ENCODE data around the gene PDCD5. TPM values are rescaled to one million over a fixed set of nuclear protein-coding genes. Genes with fewer than 3 reads are reported as not detected.
"Not testable (repeated sequence)": the region's sequence is repeated elsewhere in the genome, so short reads cannot be mapped to it uniquely, and the experiment has no call there.

Gene PDCD5, protein sequence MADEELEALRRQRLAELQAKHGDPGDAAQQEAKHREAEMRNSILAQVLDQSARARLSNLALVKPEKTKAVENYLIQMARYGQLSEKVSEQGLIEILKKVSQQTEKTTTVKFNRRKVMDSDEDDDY
- polyA plus RNA-seq (2013, experiment 1 of 2), result 94.8 TPM
- 100 TPM for polyA plus RNA-seq (2013, experiment 2 of 2)

DNA sequence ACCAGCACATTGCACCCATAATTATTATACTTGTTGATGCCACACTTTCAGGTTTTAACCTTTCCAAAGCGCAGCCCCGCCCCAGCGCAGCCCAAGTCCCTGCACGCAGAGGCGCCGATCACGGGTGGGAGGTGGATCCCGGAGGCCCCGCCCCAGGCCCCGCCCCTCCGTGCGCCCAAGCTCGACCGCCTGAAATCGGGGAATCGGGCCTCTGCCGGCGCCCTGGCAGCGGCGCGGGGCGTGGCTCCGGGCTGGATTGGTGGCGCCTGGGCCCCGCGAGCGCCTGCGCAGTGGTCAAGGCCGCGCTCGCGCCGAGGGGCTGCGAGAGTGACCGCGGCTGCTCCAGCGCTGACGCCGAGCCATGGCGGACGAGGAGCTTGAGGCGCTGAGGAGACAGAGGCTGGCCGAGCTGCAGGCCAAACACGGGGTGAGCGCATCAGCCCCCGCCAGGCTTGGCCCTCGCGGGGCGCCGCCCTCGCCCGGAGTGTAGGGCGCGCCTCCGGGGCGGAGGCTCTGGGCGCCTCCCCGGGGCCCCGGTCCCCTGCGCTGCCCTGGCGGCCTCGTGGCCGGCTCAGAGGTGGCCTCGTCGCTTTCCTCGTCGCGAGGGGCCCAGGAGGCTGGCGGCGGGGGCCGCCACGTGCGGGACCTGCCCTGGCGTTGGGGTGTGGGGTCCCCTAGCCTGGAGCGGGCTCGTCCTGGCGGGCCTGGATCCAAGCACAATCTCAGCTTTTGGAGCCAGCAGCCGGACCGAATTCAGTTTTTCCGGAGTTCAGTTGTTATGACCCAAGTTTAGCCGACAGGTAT, at the start of gene PDCD5:
TSS of gene PDCD5 (plus strand) at position 290 of the 804 bp plus-strand sequence. CDS start at position 362, 72 bp downstream.
- H3K9ac ChIP-seq (ENCODE audit: low read depth, low read length), result peak within 1 kb of the TSS; percentile 94
- H3K4me1 ChIP-seq (ENCODE audit: insufficient read depth, low read length), result no peaks in the 10 kb centered on the region
- under 1% methylated on average over 81 of the region's 81 CpGs for WGBS
- no peaks in the 10 kb centered on the region for H3K9me3 ChIP-seq (ENCODE audit: insufficient read depth, low read depth, low read length)
- H3K36me3 ChIP-seq (ENCODE audit: insufficient read depth, low read length), result peaks cover 36% of the 10 kb centered on the region
- peak within 1 kb of the TSS; percentile 84 for H3K4me3 ChIP-seq (ENCODE audit: low read length)
- 0 out of 2 replicates have a peak within 1 kb of the TSS, but pooled peaks have one; percentile 25 for H3K27ac ChIP-seq (ENCODE audit: low read depth, low read length)
- peaks cover 18% of the 10 kb centered on the region for H3K27me3 ChIP-seq (ENCODE audit: insufficient read depth, low read length)

DNA sequence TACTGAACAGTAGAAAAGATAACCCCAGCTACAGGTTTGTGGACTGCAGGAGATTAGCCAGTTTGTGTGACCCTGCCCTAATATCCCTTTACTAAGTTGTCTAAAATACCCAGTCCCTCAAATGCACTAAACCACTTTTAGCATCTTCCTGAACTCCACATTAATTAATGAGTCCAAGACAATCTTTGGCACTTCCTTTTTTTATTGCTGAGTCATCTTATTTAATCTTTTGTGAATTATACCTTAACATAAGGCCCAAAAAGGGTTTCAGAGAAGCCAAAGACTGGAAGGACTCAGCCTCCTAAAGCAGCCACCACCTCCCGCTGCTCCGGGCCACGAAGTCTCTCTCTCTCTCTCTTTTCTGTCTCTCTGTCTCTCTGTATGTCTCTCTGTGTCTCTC, 48.8 kb upstream of the PDCD5 start:
- no peak overlapping the region for H3K9ac ChIP-seq (ENCODE audit: low read depth, low read length)
- no peaks in the 10 kb centered on the region for H3K4me1 ChIP-seq (ENCODE audit: insufficient read depth, low read length)
- H3K36me3 ChIP-seq (ENCODE audit: insufficient read depth, low read length), result no peaks in the 10 kb centered on the region
- H3K9me3 ChIP-seq (ENCODE audit: insufficient read depth, low read depth, low read length), result peaks cover 15% of the 10 kb centered on the region
- H3K4me3 ChIP-seq (ENCODE audit: low read length), result no peak overlapping the region
- H3K27ac ChIP-seq (ENCODE audit: low read depth, low read length), result no peak overlapping the region
- 94% methylated on average over 3 of the region's 3 CpGs for WGBS
- no peaks in the 10 kb centered on the region for H3K27me3 ChIP-seq (ENCODE audit: insufficient read depth, low read length)

DNA sequence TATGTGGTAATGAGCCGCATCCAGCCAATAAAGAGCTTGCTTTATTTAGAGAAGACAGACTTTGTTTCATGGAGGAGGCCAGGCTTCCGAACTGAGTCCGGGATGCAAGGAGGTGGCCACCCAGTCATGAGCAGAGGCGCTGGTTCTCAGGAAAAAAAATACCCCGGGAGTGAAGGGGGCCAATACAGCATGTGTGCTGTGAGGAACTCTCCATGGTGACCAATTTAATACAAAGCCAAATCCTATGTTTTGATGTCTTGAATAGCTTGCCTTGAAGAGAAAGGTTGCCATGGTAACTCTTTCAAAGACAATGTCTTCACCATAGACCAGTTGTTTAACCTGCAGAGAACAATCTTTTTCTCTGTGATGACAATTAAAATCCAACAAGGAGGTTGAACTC, 43.4 kb upstream of the PDCD5 start:
- Histone ChIP-seq H3K36me3 (ENCODE audit: insufficient read depth, low read length) (no peaks in the 10 kb centered on the region), H3K9me3 (ENCODE audit: insufficient read depth, low read depth, low read length) (peaks cover 12% of the 10 kb centered on the region), H3K27ac (ENCODE audit: low read depth, low read length) (no peak overlapping the region), H3K4me3 (ENCODE audit: low read length) (no peak overlapping the region), H3K27me3 (ENCODE audit: insufficient read depth, low read length) (no peaks in the 10 kb centered on the region), H3K4me1 (ENCODE audit: insufficient read depth, low read length) (no peaks in the 10 kb centered on the region), H3K9ac (ENCODE audit: low read depth, low read length) (no peak overlapping the region)
- WGBS, result 76% methylated on average over 5 of the region's 5 CpGs

DNA sequence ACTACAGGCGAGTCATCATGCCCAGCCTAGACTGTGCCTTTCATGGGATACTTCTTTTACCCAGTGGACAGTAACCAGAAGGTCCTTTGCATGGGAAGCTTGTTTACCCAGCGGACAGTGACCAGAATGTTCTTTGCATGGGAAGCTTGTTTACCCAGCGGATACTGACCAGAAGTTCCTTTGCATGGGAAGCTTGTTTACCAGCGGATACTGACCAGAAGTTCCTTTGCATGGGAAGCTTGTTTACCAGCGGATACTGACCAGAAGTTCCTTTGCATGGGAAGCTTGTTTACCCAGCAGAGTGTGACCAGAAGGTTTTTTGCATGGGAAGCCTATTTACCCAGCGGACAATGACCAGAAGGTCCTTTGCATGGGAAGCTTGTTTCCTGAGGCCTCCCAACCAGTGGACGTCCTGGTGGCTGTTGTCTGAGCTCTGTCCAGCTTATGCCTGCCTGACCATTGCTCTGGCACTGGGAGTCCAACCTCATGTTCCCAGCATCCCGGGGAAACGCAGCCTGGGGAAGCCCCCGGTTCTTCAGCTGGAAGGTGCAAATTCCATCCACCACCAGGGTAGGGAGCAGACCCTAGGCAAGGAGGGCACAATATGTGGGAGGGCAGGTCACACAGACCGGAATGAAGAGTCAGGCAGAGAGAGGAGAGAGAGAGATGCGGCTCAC, 41.6 kb upstream of the PDCD5 start:
- H3K9me3 ChIP-seq (ENCODE audit: insufficient read depth, low read depth, low read length), result peaks cover 4% of the 10 kb centered on the region; the same call in 1 of the 2 replicates
- H3K9ac ChIP-seq (ENCODE audit: low read depth, low read length), result no peak overlapping the region
- no peaks in the 10 kb centered on the region for H3K36me3 ChIP-seq (ENCODE audit: insufficient read depth, low read length)
- no peak overlapping the region for H3K27ac ChIP-seq (ENCODE audit: low read depth, low read length)
- H3K27me3 ChIP-seq (ENCODE audit: insufficient read depth, low read length), result no peaks in the 10 kb centered on the region
- H3K4me1 ChIP-seq (ENCODE audit: insufficient read depth, low read length), result no peaks in the 10 kb centered on the region
- H3K4me3 ChIP-seq (ENCODE audit: low read length), result no peak overlapping the region
- 82% methylated on average over 12 of the region's 12 CpGs for WGBS

DNA sequence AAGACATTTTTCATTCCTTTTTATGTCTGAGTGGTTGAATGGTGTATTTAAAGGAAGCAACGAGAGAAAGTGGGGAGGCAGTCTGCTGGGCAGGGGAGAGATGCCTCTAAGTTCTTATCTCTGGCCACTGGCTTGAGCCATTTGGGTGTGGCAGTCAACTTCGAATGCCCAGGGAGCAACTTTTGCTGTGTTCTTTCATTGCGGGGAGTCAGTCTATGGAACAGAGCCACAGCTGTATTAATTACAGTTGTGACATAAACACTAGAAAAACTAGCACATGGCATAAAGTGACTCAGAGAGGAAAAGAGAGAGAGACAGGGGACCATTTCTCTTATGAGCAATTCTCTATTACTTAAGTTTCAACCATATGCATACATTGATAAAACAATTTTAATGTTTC, 40.4 kb upstream of the PDCD5 start:
- Histone ChIP-seq H3K9ac (ENCODE audit: low read depth, low read length) (no peak overlapping the region), H3K4me1 (ENCODE audit: insufficient read depth, low read length) (no peaks in the 10 kb centered on the region), H3K9me3 (ENCODE audit: insufficient read depth, low read depth, low read length) (no peaks in the 10 kb centered on the region), H3K27ac (ENCODE audit: low read depth, low read length) (no peak overlapping the region), H3K27me3 (ENCODE audit: insufficient read depth, low read length) (no peaks in the 10 kb centered on the region), H3K36me3 (ENCODE audit: insufficient read depth, low read length) (no peaks in the 10 kb centered on the region), H3K4me3 (ENCODE audit: low read length) (no peak overlapping the region)
- 94% methylated on average over 3 of the region's 3 CpGs for WGBS

DNA sequence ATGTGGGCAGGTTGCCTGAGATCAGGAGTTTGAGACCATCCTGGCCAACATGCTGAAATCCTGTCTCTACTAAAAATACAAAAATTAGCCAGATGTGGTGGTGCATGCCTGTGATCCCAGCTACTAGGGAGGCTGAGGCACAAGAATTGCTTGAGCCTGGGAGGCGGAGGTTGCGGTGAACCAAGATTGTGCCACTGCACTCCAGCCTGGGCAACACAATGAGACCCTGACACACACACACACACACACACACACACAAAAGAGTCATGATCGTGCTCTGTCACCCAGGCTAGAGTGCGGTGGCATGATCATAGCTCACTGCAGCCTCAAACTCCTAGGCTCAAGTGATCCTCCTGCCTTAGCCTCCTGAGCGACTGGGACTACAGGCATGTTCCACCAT, 39.6 kb upstream of the PDCD5 start:
- WGBS, result 96% methylated on average over 5 of the region's 5 CpGs
- not testable (repeated sequence) for H3K4me3 ChIP-seq (ENCODE audit: low read length); H3K36me3 ChIP-seq (ENCODE audit: insufficient read depth, low read length); H3K9ac ChIP-seq (ENCODE audit: low read depth, low read length); H3K27me3 ChIP-seq (ENCODE audit: insufficient read depth, low read length); H3K27ac ChIP-seq (ENCODE audit: low read depth, low read length); H3K9me3 ChIP-seq (ENCODE audit: insufficient read depth, low read depth, low read length); H3K4me1 ChIP-seq (ENCODE audit: insufficient read depth, low read length)

DNA sequence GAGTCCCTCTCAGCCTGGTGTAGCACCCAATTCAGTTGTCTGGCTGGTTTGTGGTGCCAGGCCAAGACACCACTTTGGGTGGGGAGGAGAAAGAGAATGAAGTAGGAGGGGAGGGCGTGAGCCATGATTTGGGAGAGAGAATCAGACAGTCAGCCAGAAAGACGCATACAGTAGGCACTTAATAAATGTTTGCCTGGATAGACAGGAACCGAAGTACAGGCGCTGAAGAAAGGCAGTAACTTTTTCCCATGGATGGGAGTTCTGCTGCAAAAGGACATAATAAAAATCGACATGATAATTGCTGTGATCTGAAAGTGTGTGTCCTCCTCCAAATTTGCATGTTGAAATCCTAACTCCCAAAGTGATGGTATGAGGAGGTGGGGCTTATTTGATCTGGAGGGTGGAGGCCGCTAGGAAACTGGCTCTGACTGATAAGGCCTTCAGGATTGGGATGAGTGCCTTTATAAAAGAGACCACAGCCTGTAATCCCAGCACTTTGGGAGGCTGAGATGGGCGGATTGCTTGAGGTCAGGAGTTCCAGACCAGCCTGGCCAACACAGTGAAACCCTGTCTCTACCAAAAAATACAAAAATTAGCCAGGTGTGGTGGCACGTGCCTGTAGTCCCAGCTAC, 38.4 kb upstream of the PDCD5 start:
- Histone ChIP-seq H3K36me3 (ENCODE audit: insufficient read depth, low read length) (no peaks in the 10 kb centered on the region), H3K27me3 (ENCODE audit: insufficient read depth, low read length) (no peaks in the 10 kb centered on the region), H3K4me3 (ENCODE audit: low read length) (no peak overlapping the region), H3K9me3 (ENCODE audit: insufficient read depth, low read depth, low read length) (no peaks in the 10 kb centered on the region), H3K4me1 (ENCODE audit: insufficient read depth, low read length) (no peaks in the 10 kb centered on the region), H3K9ac (ENCODE audit: low read depth, low read length) (no peak overlapping the region), H3K27ac (ENCODE audit: low read depth, low read length) (no peak overlapping the region)
- WGBS, result 86% methylated on average over 8 of the region's 8 CpGs

DNA sequence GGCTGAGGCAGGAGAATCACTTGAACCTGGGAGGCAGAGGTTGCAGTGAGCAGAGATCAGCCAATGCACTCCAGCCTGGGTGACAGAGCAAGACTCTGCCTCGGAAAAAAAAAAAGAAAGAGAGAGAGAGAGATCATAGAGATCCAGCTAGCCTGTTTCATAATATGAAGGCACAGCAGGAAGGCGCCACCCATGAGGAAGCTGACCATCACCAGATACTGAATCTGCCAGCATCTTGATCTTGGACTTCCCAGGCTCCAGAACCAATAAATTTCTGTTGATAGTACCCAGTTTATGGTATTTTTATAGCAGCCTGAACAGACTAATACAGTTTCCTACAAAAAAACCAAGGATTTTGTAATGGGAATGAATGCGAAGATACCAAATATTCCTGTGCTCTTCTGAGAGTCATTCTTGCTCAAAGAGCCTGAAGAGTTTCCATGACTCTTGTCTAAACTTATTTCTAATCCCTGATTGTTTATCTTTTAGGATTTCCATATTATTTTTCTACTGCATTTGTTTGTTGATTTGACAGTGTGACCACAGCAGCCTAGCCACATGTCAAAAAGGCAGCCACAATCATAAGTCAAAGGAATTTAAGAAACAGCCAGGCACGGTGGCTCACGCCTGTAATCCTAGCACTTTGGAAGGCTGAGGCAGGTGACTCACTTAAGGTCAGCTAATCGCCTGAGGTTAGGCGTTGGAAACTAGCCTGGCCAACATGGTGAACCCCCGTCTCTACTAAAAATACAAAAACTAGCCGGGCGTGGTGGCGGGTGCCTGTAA, 37.7 kb upstream of the PDCD5 start:
- no peaks in the 10 kb centered on the region for H3K9me3 ChIP-seq (ENCODE audit: insufficient read depth, low read depth, low read length)
- no peak overlapping the region for H3K9ac ChIP-seq (ENCODE audit: low read depth, low read length)
- H3K27ac ChIP-seq (ENCODE audit: low read depth, low read length), result no peak overlapping the region
- WGBS, result 93% methylated on average over 10 of the region's 11 CpGs
- no peak overlapping the region for H3K4me3 ChIP-seq (ENCODE audit: low read length)
- no peaks in the 10 kb centered on the region for H3K27me3 ChIP-seq (ENCODE audit: insufficient read depth, low read length)
- H3K4me1 ChIP-seq (ENCODE audit: insufficient read depth, low read length), result no peaks in the 10 kb centered on the region
- no peaks in the 10 kb centered on the region for H3K36me3 ChIP-seq (ENCODE audit: insufficient read depth, low read length)

DNA sequence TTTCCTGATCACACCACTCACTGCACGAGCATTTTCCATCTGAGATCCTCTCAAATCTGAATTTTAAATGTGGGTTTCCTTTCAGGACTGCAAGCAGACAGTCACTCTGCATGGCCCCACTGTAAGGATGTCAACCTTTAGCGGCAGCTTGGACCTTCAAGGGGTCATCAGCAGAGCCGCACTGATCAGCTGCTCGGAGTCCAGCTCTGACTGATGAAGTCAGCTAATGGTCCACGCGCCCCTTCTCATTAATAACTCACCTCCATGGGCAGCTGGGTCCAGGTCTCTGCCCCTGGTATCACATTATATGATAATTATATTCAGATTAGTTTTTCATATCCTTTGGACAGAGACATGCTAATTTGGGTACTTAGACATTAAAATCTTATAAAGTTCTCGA, 36.1 kb upstream of the PDCD5 start:
- no peak overlapping the region for H3K27ac ChIP-seq (ENCODE audit: low read depth, low read length)
- H3K4me1 ChIP-seq (ENCODE audit: insufficient read depth, low read length), result no peaks in the 10 kb centered on the region
- no peak overlapping the region for H3K4me3 ChIP-seq (ENCODE audit: low read length)
- no peaks in the 10 kb centered on the region for H3K9me3 ChIP-seq (ENCODE audit: insufficient read depth, low read depth, low read length)
- no peak overlapping the region for H3K9ac ChIP-seq (ENCODE audit: low read depth, low read length)
- no peaks in the 10 kb centered on the region for H3K36me3 ChIP-seq (ENCODE audit: insufficient read depth, low read length)
- H3K27me3 ChIP-seq (ENCODE audit: insufficient read depth, low read length), result no peaks in the 10 kb centered on the region
- 93% methylated on average over 7 of the region's 7 CpGs for WGBS

DNA sequence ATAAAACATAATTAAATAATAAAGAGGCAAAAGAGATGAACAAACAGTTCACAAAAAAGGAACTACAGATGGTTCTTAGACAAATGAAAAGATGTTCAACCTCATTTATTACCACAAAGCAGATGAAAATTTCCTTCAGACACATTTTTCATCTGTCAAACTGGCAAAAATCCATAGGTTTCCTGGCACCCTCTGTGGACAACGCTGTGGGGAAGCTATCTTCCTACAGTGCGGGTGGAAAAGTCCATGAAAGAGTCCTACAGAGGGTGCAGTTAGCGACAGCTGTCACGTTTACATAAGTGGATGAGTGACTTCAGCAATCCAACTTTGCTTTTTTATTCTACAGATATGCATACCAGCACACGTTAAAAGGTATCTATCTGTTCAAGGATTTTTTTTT, 30.3 kb upstream of the PDCD5 start:
- H3K36me3 ChIP-seq (ENCODE audit: insufficient read depth, low read length), result no peaks in the 10 kb centered on the region
- WGBS, result 90% methylated on average over 5 of the region's 5 CpGs

More for the DNA sequence above, 30.3 kb upstream of the PDCD5 start:
- no peak overlapping the region for H3K4me3 ChIP-seq (ENCODE audit: low read length)
- no peak overlapping the region for H3K9ac ChIP-seq (ENCODE audit: low read depth, low read length)
- no peaks in the 10 kb centered on the region for H3K9me3 ChIP-seq (ENCODE audit: insufficient read depth, low read depth, low read length)
- no peaks in the 10 kb centered on the region for H3K27me3 ChIP-seq (ENCODE audit: insufficient read depth, low read length)
- H3K4me1 ChIP-seq (ENCODE audit: insufficient read depth, low read length), result no peaks in the 10 kb centered on the region
- H3K27ac ChIP-seq (ENCODE audit: low read depth, low read length), result no peak overlapping the region

Measured in HUES64 (cell line).